Measurements from ENCODE around the gene VPS39.

The VPS39 gene

DNA sequence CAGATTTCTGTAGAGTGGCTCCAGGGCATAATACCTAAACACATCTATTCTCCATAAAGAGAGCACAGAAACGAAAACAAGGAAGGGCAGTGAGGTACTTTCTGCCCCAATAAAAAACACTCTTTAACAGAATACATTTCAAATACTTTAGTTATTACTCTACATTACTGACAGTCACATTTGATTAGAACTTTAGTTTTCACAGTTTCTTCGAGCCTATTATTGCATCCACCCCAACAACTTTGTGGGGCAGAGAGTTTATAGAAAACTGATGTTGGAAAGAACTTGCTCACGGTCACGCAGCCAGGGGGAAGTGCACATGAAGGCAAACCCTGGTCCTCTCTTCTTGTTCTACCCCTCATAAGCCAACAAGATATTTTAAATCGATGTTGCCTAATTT, 9.0 kb downstream of the VPS39 start:
- DNase-seq = no peak

DNA sequence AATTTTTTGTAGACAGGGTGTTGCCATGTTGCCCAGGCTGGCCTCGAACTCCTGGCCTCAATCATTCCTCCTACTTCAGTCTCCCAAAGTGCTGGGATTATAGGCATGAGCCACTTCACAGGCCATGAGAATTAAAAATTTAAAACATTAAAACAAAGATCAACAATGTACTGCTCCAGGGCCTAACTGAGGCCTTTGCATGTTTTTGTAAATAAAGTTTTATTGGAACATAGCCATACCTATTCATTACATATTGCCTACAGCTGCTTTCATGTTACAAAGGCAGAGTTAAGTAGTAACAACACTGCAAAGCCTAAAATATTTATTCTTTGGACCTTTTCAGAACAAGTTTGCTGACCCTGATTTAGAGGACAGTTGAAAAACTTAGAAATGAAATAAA, 9.6 kb downstream of the VPS39 start:
- no peak for DNase-seq

DNA sequence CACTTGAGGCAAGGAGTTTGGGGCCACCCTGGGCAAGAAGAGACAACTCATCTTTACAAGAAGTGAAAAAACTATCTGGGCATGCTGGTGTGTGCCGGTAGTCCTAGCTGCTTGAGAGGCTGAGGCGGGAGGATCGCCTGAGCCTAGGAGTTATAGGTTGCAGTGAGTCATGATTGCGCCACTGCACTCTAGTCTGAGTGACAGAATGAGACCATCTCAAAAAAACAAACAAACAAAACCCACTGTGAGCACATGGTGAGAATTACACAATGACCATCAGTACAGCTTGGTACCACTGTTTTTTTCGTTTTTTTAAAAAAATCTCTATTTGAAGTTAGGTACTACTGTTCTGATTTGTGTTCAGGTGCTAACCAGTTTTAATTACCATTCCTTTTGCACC, 13.6 kb downstream of the VPS39 start:
- DNase-seq = no peak

DNA sequence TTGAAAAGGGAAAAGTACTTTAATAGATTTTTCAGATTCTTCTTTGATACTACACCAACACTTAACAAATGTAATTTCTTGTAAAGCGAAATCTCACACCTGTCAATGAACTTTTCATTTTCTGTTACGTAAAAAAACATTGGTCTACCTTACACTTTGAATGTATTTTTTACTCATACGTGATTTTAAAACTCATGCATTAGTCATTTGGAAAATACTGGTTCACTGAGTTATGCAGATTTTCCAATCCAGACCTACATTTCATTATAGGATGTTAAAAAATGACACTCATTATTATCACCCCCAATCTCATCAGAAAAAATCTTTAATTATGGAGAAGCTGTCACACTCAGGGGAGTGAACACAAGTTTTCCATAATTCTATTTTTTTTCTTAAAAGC, 14.7 kb downstream of the VPS39 start:
- DNase-seq = no peak

DNA sequence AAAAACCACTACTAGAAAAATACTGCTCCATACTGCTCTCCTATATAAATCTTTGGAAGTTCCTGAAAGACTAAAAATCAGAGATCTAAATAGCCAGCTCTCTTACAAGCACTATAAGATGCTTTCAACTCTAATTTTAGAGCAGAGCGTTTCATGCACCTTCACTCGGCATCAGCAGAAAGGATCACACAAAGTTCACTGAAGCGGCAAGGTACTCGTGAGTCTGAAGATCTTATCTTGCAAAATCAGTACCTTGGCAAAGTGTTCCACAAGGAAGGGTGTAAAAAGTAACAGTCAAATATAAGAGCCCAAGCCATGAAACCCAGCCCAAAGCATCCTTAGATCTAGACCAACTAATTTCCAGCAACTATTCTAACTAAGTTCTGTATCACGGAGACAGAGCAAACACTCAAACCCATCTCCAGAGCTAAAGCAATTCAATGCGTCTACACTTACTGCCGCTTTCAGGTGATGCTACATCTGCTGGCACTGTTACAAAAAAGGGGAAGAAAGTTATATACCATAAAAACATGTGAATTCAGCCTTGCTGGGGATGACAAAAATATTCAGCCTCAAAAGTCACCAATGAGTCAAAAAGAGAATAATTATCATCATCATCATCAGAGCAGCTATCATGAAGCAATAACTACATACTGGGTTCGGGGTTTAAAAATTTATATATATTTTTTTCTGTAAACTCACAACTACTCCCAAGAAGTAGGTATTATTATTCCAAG, 16.3 kb downstream of the VPS39 start:
- DNase-seq = no peak

DNA sequence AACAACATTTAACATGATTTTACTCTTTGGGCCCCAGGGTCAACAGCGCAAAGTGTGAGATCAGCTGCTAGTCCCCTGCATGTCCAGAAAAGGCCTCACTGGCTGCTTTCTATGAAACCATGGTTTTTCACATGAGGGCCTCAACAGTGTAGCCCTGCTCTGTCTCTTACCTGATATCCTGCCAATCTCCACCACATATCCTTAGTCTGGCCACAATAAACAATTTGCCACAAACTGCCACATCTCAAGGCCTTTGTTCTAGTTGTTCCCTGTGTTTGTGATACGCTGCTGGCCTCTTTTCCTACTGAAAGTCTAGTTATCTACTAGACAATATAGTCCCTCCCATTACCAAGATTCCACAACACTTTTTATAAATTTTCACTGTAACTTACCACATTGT, 17.7 kb downstream of the VPS39 start:
- no peak for DNase-seq

- DNase-seq = no peak
Observed at GRCh38 chr15:42185801-42186200, 22.3 kb downstream of the VPS39 start.

GRCh38 chr15:42184736-42185135, 23.4 kb downstream of the VPS39 start:
- no peak for DNase-seq

- no peak for DNase-seq
Observed at GRCh38 chr15:42184296-42184695, 23.8 kb downstream of the VPS39 start.

- DNase-seq = no peak
Observed at GRCh38 chr15:42182961-42183360, 25.1 kb downstream of the VPS39 start.

DNA sequence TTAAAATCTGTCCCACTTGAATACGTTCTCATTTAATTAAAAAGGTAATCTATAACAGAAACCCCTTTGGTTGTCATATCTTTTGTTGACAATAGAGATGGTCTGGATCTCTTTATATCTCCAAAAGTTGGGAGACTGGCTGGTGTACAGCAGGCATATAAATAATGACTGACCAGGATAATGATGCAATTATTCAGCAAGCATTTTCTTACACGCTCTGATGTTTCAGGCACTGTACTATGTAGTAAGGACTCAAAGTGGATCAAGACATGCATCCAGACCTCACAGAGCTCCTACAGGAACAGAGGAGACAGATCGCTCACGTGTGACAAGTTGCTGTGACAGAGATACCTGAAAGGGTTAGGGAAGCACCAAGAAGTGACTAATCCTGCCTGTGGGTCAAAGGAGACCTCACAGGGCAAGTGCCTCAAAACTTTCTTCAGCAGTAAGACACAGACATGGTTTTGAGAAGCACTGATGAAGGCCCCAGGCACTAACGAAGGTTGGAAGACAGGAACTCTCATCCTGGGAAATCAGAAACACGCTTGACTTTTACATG, 25.7 kb downstream of the VPS39 start:
- no peak for DNase-seq

DNA sequence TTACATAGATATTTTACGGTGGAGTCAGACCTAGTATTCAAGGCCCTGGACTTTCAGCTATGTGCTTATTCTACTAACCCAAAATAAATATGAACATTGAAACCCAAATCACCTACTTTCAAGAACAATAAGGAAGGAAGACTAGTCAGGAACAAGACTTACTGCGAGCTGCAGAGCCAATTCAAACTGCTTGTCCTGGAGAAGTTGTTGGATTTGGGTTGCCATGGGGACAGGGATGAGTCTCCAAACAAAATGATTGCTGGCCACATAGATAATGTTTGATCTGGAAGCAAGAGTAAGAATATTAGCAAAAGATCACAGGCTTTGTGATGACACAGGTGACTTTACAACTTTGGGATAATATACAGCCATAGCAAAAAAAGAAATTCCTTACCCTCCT, 30.0 kb downstream of the VPS39 start:
- no peak for DNase-seq

- no peak for DNase-seq
Observed at GRCh38 chr15:42175671-42176070, 32.4 kb downstream of the VPS39 start.

- DNase-seq = no peak
Observed at GRCh38 chr15:42172475-42172874, 35.6 kb downstream of the VPS39 start.

- DNase-seq = no peak
Observed at GRCh38 chr15:42171795-42172194, 36.3 kb downstream of the VPS39 start.

DNA sequence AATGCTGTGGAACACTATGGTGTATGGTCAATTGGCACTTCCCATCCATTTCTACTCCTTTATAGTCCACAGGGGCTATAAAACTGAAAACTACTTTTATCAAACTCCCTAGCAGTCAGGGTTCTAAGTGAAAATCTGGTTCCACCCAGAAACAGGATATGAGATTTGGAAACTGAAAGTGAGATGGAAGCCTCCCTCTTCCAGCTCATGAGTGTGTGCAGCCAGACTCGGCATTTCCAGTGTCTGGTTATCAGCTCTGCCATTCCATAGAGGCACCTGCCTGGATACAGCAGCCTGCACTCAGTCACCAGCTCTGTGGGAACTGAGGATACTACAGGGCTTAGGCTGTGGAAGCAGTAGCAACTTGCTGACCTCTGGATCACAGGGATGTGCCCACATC, 37.0 kb downstream of the VPS39 start:
- no peak for DNase-seq

- no peak for DNase-seq
Observed at GRCh38 chr15:42166225-42166940, 41.7 kb downstream of the VPS39 start.

- DNase-seq = no peak
Observed at GRCh38 chr15:42165106-42165505, 43.0 kb downstream of the VPS39 start.

DNA sequence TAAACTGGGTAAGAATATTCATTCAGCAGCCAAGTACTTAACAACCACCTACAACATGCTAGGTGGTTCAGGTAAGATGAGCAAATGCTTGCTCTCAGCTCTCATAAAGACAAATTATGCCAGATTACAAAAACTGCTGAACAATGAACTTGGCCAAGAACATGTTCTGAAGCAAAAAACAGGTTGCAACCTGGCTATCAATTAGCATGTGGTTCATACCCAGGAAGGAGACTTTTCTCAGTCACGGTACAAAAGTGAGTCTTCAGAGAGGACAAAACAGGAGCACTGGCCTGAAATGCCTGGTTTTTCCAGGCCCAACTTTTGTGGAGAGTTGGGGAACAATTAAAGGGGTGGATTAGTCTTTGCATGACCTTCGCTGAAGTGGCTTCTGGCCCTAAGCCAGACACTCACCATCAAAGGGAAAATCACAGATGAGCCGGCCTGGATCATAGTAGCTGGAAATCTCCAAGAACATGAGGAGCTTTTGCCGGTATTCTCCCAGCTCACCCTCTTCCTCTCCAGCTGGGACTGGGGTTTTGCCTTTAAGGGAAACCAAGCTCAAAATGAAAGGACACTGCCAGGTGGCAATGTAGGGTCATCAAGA, 44.1 kb downstream of the VPS39 start:
- no peak for DNase-seq

DNA sequence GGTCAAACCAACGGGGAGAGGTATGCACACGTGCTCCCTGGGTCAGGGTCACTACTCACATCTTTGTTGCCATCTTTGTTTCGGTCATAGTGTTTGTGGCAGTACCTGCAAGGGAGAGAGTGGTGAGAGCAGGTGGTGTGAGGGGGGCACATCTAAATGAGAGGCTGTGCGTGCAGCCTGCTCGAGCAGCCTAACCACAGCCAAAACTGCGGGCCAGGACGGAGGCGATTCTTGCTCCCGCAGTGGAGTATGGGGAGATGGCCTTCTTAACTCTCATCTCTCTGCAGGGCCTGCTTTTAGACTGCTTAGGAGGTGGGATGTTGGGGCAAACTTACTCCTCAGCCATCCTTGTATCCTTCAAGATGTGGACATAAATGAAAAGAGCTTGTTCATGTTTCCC, 44.8 kb downstream of the VPS39 start:
- no peak for DNase-seq

DNA sequence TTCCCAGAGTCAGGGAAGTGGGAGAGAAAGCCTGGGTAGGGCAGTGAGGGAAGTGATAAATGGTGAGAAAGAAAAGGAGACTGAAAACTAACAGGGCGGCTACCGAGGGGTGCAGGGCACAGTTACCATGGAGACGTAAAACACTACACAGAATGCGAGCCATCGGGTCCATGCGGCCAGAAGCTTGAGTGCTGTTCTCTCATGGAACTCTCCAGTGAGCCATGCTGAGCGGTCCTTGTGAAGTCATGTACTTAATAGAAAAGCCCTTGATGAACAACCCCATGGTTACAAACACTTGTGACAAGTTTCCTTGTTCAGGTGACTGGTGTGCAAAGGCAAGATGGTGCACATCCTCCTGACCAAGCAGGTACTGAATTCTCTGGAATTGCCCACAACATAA, 48.0 kb downstream of the VPS39 start:
- DNase-seq = peak; percentile 41

- peak; percentile 35 for DNase-seq
Observed at GRCh38 chr15:42159381-42160015, 48.6 kb downstream of the VPS39 start.

- no peak for DNase-seq
Observed at GRCh38 chr15:42158941-42159340, 49.2 kb downstream of the VPS39 start.
